Activated naive CD4-positive, alpha-beta T cell treated with anti-CD3 and anti-CD28 coated beads, Interleukin-2, amount 10 ng/mL, durations not matched to agents 7 days and 5 days (primary cell): ENCODE measurements around the gene CXorf58.
"Not testable (repeated sequence)": the region's sequence is repeated elsewhere in the genome, so short reads cannot be mapped to it uniquely, and the experiment has no call there.

Experiments
- CTCF ChIA-PET: fragments of 350-600 bp; sonication (Branson Sonifier 250); formaldehyde crosslinking; loops from one replicate; lab custom pipeline; 2021; ENCODE audit warnings: antibody characterized with exemption; lab: Charles Lee
- DNase-seq: peaks from one replicate; pipeline ENCODE4 v3.0.0-alpha.2; 2020
- H3K27ac Mint-ChIP-seq: one replicate; pipeline ENCODE4 v1.8.0; 2021; ENCODE audit warnings: mild to moderate bottlenecking, moderate library complexity, mixed read lengths
- H3K27me3 Mint-ChIP-seq: one replicate; pipeline ENCODE4 v1.8.0; 2021; ENCODE audit warnings: mild to moderate bottlenecking, mixed read lengths
- H3K36me3 Mint-ChIP-seq: one replicate; pipeline ENCODE4 v1.8.0; 2021; ENCODE audit warnings: mixed read lengths
- H3K4me1 Mint-ChIP-seq: one replicate; pipeline ENCODE4 v1.8.0; 2021; ENCODE audit warnings: mixed read lengths
- H3K4me3 Mint-ChIP-seq: one replicate; pipeline ENCODE4 v1.8.0; 2021; ENCODE audit warnings: mild to moderate bottlenecking, moderate library complexity, mixed read lengths
- H3K9me3 Mint-ChIP-seq: one replicate; pipeline ENCODE4 v1.8.0; 2021; ENCODE audit warnings: mixed read lengths

Gene CXorf58

GRCh38 chrX:23887918-23888317 is 19.9 kb upstream of the CXorf58 start:
- CTCF ChIA-PET, result interaction anchor here (0.6 kb wide), 1 partner anchor 27 kb away, joined by 3 read pairs; no protein-coding TSS in a partner anchor
- H3K4me3 Mint-ChIP-seq, result no peak overlapping the region
- no peaks in the 10 kb centered on the region for H3K27me3 Mint-ChIP-seq
- H3K36me3 Mint-ChIP-seq, result peaks cover 2% of the 10 kb centered on the region
- H3K27ac Mint-ChIP-seq, result no peak overlapping the region
- no peaks in the 10 kb centered on the region for H3K9me3 Mint-ChIP-seq
- no peak for DNase-seq
- H3K4me1 Mint-ChIP-seq, result peaks cover 2% of the 10 kb centered on the region

GRCh38 chrX:23888887-23889501 is 18.8 kb upstream of the CXorf58 start:
- Mint-ChIP-seq H3K27ac (no peak overlapping the region), H3K27me3 (no peaks in the 10 kb centered on the region), H3K4me3 (no peak overlapping the region), H3K36me3 (peaks cover 2% of the 10 kb centered on the region), H3K4me1 (no peaks in the 10 kb centered on the region), H3K9me3 (no peaks in the 10 kb centered on the region)
- CTCF ChIA-PET, result no interaction called here
- no peak for DNase-seq

DNA sequence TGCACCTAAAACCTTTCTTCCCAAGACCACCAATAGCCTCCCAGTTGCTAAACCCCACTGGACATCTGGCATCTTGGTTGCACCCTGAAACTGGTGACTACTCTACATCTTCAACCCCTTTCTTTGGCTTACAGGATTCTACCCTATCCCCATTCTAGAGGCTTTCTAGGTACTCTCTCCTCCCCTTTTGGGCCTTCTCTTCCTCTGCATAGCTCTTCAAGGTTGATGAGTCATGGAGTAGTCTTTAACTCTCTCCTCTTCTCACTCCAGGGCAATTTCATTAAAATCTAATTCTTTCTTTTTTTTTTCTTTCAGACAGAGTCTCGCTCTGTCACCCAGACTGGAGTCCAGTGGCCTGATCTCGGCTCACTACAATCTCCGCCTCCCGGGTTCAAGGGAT is 16.9 kb upstream of the CXorf58 start:
- CTCF ChIA-PET, result no interaction called here
- Mint-ChIP-seq H3K27me3 (no peaks in the 10 kb centered on the region), H3K36me3 (no peaks in the 10 kb centered on the region), H3K9me3 (no peaks in the 10 kb centered on the region), H3K27ac (no peak overlapping the region), H3K4me1 (no peaks in the 10 kb centered on the region), H3K4me3 (no peak overlapping the region)
- DNase-seq, result no peak

DNA sequence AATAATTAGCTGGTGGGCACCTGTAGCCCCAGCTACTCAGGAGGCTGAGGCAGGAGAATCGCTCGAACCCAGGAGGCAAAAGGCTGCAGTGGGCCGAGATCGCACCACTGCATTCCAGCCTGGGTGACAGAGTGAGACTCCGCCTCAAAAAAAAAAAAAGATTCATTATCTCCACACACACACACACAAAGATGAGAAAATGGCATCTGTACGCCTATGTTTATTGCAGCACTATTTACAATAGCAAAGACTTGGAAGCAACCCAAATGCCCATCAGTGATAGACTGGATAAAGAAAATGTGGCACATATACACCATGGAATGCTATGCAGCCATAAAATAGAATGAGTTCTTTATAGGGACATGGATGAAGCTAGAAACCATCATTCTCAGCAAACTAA is 12.8 kb upstream of the CXorf58 start:
- H3K4me1 Mint-ChIP-seq, H3K27ac Mint-ChIP-seq, CTCF ChIA-PET: not testable (repeated sequence)

DNA sequence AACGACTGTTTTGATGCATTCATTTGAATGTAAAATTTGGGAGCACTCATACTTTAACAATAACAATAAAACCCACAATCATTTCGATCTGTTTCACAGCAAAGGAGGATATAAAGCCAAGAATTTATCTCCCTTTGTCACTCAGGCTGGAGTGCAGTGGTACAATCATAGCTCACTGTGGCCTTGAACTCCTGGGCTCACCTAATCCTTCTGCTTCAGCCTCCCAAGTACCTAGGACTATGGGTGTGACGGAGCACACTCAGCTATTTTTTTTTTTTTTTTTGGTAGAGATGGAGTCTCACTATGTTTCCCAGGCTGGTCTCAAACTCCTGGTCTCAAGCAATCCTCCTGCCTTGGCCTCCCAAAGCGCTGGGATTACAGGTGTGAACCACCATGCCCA is 11.3 kb upstream of the CXorf58 start:
- H3K4me3 Mint-ChIP-seq, H3K27me3 Mint-ChIP-seq, H3K9me3 Mint-ChIP-seq, DNase-seq, H3K27ac Mint-ChIP-seq, H3K36me3 Mint-ChIP-seq, H3K4me1 Mint-ChIP-seq, CTCF ChIA-PET: not testable (repeated sequence)

More for the DNA sequence above, 12.8 kb upstream of the CXorf58 start:
- H3K4me3 Mint-ChIP-seq, DNase-seq, H3K36me3 Mint-ChIP-seq, H3K27me3 Mint-ChIP-seq, H3K9me3 Mint-ChIP-seq: not testable (repeated sequence)

GRCh38 chrX:23896981-23897380 is 10.8 kb upstream of the CXorf58 start:
- H3K27me3 Mint-ChIP-seq, result no peaks in the 10 kb centered on the region
- no peaks in the 10 kb centered on the region for H3K9me3 Mint-ChIP-seq
- CTCF ChIA-PET, result no interaction called here
- no peak for DNase-seq
- H3K27ac Mint-ChIP-seq, result no peak overlapping the region
- H3K4me3 Mint-ChIP-seq, result no peak overlapping the region
- H3K36me3 Mint-ChIP-seq, result no peaks in the 10 kb centered on the region
- H3K4me1 Mint-ChIP-seq, result no peaks in the 10 kb centered on the region

DNA sequence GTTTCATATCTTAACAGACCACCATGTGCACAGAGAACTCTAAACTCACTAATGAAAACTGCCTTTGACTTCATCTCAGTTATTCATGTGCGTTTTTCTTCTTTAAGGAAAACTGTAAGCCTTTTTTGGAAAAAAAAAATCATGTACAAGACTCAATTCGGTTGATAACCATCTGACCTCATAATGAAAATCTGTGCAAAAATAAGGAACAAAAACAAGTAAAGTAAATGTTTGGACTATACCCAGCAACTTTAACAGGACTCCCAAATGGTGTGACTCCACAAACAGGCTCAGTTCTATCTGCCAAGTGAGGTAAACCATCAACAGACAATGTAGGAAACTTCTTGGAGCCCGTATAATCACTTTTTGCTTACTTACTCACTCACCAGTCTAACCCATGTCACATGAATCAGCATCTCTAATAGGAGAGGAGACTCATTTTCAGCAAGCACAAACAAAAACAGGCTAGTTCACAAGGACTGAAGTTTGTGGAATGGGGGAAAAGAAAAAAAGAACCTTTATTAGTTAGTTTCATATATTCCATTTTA is 9.3 kb upstream of the CXorf58 start:
- Mint-ChIP-seq H3K36me3 (no peaks in the 10 kb centered on the region), H3K27me3 (no peaks in the 10 kb centered on the region), H3K9me3 (no peaks in the 10 kb centered on the region), H3K4me3 (no peak overlapping the region), H3K4me1 (no peaks in the 10 kb centered on the region), H3K27ac (no peak overlapping the region)
- CTCF ChIA-PET, result no interaction called here
- no peak for DNase-seq

GRCh38 chrX:23900220-23900797 is 7.5 kb upstream of the CXorf58 start:
- Mint-ChIP-seq H3K36me3 (peaks cover 5% of the 10 kb centered on the region), H3K27me3 (no peaks in the 10 kb centered on the region), H3K27ac (no peak overlapping the region), H3K9me3 (no peaks in the 10 kb centered on the region), H3K4me1 (no peaks in the 10 kb centered on the region), H3K4me3 (no peak overlapping the region)
- DNase-seq, result no peak
- CTCF ChIA-PET, result interaction anchor here (2.0 to 4.3 kb wide), 4 partner anchors 117 to 205 kb away, joined by 19 to 69 read pairs (median 29); partner anchors contain the start of gene SAT1

- peaks cover 5% of the 10 kb centered on the region for H3K36me3 Mint-ChIP-seq
- CTCF ChIA-PET, result interaction anchor here (0.7 to 4.3 kb wide), 19 partner anchors 94 to 213 kb away, joined by 3 to 69 read pairs (median 6); partner anchors contain the start of genes ACOT9, EIF2S3 and SAT1
Observed at GRCh38 chrX:23901060-23901459, 6.7 kb upstream of the CXorf58 start.

DNA sequence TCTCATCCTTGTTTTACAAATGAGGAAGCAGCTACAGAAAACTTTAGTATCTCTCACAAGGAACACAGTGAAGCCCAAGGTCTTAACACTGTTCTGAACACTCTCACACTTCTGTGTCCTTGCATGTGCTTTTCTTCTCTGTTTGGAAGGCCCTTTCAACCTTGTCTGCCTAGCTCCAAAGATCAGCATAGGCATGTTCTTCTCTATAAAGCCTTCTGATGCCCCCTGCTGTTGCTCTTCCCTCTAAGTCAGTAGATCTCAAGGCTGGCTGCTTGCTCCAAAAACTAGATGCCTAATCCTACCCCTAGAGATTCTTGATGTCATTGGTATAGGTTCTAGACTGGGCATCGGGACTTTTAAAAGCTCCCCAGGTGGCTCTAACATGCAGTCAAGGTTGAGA is 6.0 kb upstream of the CXorf58 start:
- Mint-ChIP-seq H3K4me3 (no peak overlapping the region), H3K27me3 (no peaks in the 10 kb centered on the region), H3K9me3 (no peaks in the 10 kb centered on the region), H3K27ac (no peak overlapping the region), H3K36me3 (peaks cover 5% of the 10 kb centered on the region), H3K4me1 (peaks cover 11% of the 10 kb centered on the region)
- peak; percentile 55 for DNase-seq
- CTCF ChIA-PET, result interaction anchor here (0.6 to 4.3 kb wide), 37 partner anchors 15 to 1917 kb away, joined by 3 to 69 read pairs (median 4); partner anchors contain the start of genes ACOT9, EIF2S3 and SAT1

More at GRCh38 chrX:23901060-23901459, 6.7 kb upstream of the CXorf58 start:
- Mint-ChIP-seq H3K9me3 (no peaks in the 10 kb centered on the region), H3K4me3 (no peak overlapping the region), H3K4me1 (peaks cover 4% of the 10 kb centered on the region), H3K27me3 (no peaks in the 10 kb centered on the region), H3K27ac (no peak overlapping the region)
- no peak for DNase-seq

- Mint-ChIP-seq H3K27me3 (no peaks in the 10 kb centered on the region), H3K4me3 (no peak overlapping the region)
- CTCF ChIA-PET, result interaction anchor here (0.9 to 4.3 kb wide), 28 partner anchors 16 to 1918 kb away, joined by 3 to 69 read pairs (median 4); partner anchors contain the start of genes ACOT9, EIF2S3 and SAT1
Observed at GRCh38 chrX:23902419-23902818, 5.4 kb upstream of the CXorf58 start.

DNA sequence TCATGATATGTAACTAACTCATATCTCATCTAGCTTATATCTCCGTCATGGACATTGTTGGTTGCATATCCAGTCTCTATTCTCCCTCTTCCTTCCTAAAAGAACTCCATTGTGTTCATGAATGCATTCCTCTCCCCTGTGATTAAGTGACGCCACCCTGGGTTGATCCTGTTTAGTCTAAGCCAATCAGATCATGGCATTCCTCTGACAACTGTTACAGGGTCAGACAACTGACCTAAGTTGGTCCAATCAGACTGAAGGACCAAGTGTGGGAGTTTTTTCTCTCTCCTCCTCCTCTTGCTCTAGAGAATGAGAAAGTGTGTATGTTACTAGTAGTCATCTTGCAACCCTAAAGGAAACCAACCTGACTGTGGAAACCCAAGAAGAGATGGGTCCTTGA is 3.7 kb upstream of the CXorf58 start:
- H3K27me3 Mint-ChIP-seq, result no peaks in the 10 kb centered on the region
- peaks cover 20% of the 10 kb centered on the region for H3K4me1 Mint-ChIP-seq
- H3K36me3 Mint-ChIP-seq, result peaks cover 5% of the 10 kb centered on the region
- H3K27ac Mint-ChIP-seq, result no peak overlapping the region
- CTCF ChIA-PET, result interaction anchor here (0.7 to 4.3 kb wide), 2 partner anchors 111 to 209 kb away, joined by 3 to 69 read pairs; no protein-coding TSS in a partner anchor
- no peak overlapping the region for H3K4me3 Mint-ChIP-seq
- H3K9me3 Mint-ChIP-seq, result no peaks in the 10 kb centered on the region
- DNase-seq, result no peak

More at GRCh38 chrX:23902419-23902818, 5.4 kb upstream of the CXorf58 start:
- DNase-seq, result no peak
- no peaks in the 10 kb centered on the region for H3K9me3 Mint-ChIP-seq
- no peak overlapping the region for H3K27ac Mint-ChIP-seq
- peaks cover 5% of the 10 kb centered on the region for H3K36me3 Mint-ChIP-seq
- H3K4me1 Mint-ChIP-seq, result peaks cover 11% of the 10 kb centered on the region

- DNase-seq, result no peak
- H3K4me1 Mint-ChIP-seq, result peaks cover 20% of the 10 kb centered on the region
- peaks cover 5% of the 10 kb centered on the region for H3K36me3 Mint-ChIP-seq
- peak overlapping the region; percentile 78 for H3K4me3 Mint-ChIP-seq
- H3K9me3 Mint-ChIP-seq, result no peaks in the 10 kb centered on the region
- CTCF ChIA-PET, result interaction anchor here (1.4 to 3.2 kb wide), 3 partner anchors 119 to 147 kb away, joined by 4 to 19 read pairs (median 6); partner anchors contain the start of genes EIF2S3 and SAT1
- H3K27me3 Mint-ChIP-seq, result no peaks in the 10 kb centered on the region
- peak overlapping the region; percentile 92 for H3K27ac Mint-ChIP-seq
Observed at GRCh38 chrX:23907111-23907497, 702 bp upstream of the CXorf58 start.

DNA sequence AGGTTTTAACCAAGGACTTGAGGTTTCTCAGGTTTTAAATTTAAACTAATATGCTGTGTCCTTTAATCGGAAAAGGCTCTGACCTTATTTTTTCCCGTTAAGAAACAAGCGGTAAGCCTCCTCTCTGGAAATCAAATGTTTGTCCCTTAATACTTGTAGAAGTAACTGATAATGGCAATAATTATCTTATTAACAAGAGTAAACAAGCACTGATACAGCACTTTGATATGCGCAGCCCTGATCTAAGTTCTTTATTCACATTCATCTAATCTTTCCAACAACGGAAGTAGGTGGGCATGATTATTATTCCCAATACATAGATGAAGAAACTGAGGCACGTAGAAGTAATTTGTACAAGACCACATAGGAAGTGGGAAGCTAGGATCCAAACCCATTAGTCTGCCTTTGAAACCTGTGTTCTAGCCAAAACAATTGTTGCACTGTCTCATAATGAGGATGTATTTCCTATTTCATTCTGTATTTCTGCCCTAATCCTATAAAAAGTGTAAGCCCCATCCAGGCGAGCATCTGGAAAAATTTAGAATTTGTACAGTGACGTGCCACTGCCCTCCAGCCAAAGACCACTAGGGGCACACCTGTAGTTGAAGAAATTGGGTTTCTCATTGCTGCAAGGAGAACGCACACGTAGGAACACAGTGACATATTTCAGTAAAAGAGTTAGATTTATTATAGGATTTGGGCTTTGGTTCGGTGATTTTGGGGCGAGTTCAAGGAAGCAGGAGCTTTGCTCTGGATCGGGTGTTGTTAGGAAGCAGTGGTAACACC is 606 bp downstream of the CXorf58 start:
- Mint-ChIP-seq H3K27ac (peak overlapping the region; percentile 92), H3K4me1 (peaks cover 20% of the 10 kb centered on the region), H3K9me3 (no peaks in the 10 kb centered on the region), H3K27me3 (no peaks in the 10 kb centered on the region), H3K36me3 (peaks cover 5% of the 10 kb centered on the region), H3K4me3 (peak overlapping the region; percentile 78)
- CTCF ChIA-PET, result interaction anchor here (1.4 to 3.2 kb wide), 3 partner anchors 84 to 146 kb away, joined by 4 to 19 read pairs (median 7); partner anchors contain the start of gene EIF2S3
- no peak for DNase-seq
